Keratinocyte (primary cell): ENCODE results near the gene BID.

Experiments
- CTCF ChIP-seq, 3 experiments: IDR thresholded peaks in 1 of 3; conservative IDR thresholded peaks in 1 of 3; optimal IDR thresholded peaks in 1 of 3; 2 replicates in 2 of 3; 3 replicates in 1 of 3; pipeline versions ENCODE3 to v1.5.1; 2011; ENCODE audit warnings: low read length in 3 of 3, mild to moderate bottlenecking in 3 of 3, moderate library complexity in 2 of 3, control low read depth in 1 of 3, inconsistent platforms in 1 of 3; ENCODE audit not compliant: insufficient read depth in 2 of 3; ENCODE audit errors: extremely low read depth in 1 of 3
- EZH2 ChIP-seq: IDR thresholded peaks from one replicate; pipeline ENCODE4 v1.6.1; 2012; ENCODE audit warnings: inconsistent platforms, mild to moderate bottlenecking, low read length, moderate library complexity

- no peak for TF ChIP-seq CTCF (optimal IDR thresholded peaks at IDR 0.05 in 1 of 3, IDR thresholded peaks at IDR 0.05 in 1 of 3, conservative IDR thresholded peaks at IDR 0.05 in 1 of 3; ENCODE audit: extremely low read depth in 1 of 3, insufficient read depth in 2 of 3, low read length in 3 of 3)
- TF ChIP-seq EZH2, result no peak
Measured at GRCh38 chr22:17787241-17787640, 13.0 kb upstream of the BID start.
